H1 (cell line): ENCODE measurements around the gene QSOX2. TPM values are rescaled to one million over a fixed set of nuclear protein-coding genes. Genes with fewer than 3 reads are reported as not detected.

Experiments used
- CBX5 ChIP-seq: fragments of 300-800, 300-1000 bp; sonication (generic); IDR thresholded peaks from 2 replicates; pipeline ENCODE4 v1.7.1; 2016; ENCODE audit warnings: antibody characterized with exemption, low read length, low read depth
- CHD7 ChIP-seq: fragments of 300-600 bp; sonication (generic); IDR thresholded peaks from 2 replicates; pipeline ENCODE4 v1.7.1; 2012; ENCODE audit warnings: low read length, moderate library complexity, mild to moderate bottlenecking, inconsistent platforms; ENCODE audit not compliant: insufficient replicate concordance
- KDM5A ChIP-seq: fragments of 200-600 bp; IDR thresholded peaks from 2 replicates; pipeline ENCODE4 v1.7.1; 2012; ENCODE audit warnings: mild to moderate bottlenecking, low read length, inconsistent platforms, mixed read lengths
- NANOG ChIP-seq: IDR thresholded peaks from 2 replicates; pipeline ENCODE4 v1.6.1; 2011; ENCODE audit warnings: low read length, low read depth, mild to moderate bottlenecking, inconsistent platforms; ENCODE audit not compliant: insufficient read depth, poor library complexity, severe bottlenecking
- PHF8 ChIP-seq: fragments of 200-600 bp; sonication (generic); conservative IDR thresholded peaks from 2 replicates; pipeline ENCODE4 v1.7.1; 2012; ENCODE audit warnings: low read depth, mild to moderate bottlenecking, inconsistent platforms, low read length, moderate library complexity
- SIN3A ChIP-seq, 2 experiments: IDR thresholded peaks in 1 of 2; conservative IDR thresholded peaks in 1 of 2; 2 replicates each; pipeline ENCODE4 v1.6.1; 2011 to 2012; ENCODE audit warnings: low read length in 2 of 2, improper control_type of control experiment in 1 of 2, low read depth in 1 of 2, mild to moderate bottlenecking in 1 of 2
- SP2 ChIP-seq: IDR thresholded peaks from 2 replicates; pipeline ENCODE4 v1.6.1; 2012; ENCODE audit warnings: mild to moderate bottlenecking, low read length, inconsistent platforms
- SUZ12 ChIP-seq: fragments of 200-600 bp; sonication (generic); IDR thresholded peaks from 2 replicates; pipeline ENCODE4 v1.6.1; 2012; ENCODE audit warnings: mild to moderate bottlenecking, inconsistent platforms, low read length, moderate library complexity, mixed read lengths
- TBP ChIP-seq: IDR thresholded peaks from 2 replicates; pipeline ENCODE4 v1.6.1; 2011; ENCODE audit warnings: low read depth, low read length, improper control_type of control experiment
- YY1 ChIP-seq: IDR thresholded peaks from 2 replicates; pipeline ENCODE4 v1.6.1; 2011; ENCODE audit warnings: low read depth, mild to moderate bottlenecking, low read length
- polyA plus RNA-seq, 7 experiments: library from polyadenylated mRNA; depleted of rRNA in 3 of 7; stranded (reverse) in 5 of 7; unstranded in 2 of 7; fragments of >200 nt in 5 of 7; fragments of 200-250 nt in 2 of 7; gene quantifications; 1 replicate in 5 of 7; 2 replicates in 1 of 7; 4 replicates in 1 of 7; pipeline versions ENCODE4 v1.2.1 to v1.2.3, GENCODE V29; 2011 to 2013; ENCODE audit warnings: missing spikeins in 2 of 7, mixed read lengths in 2 of 7
- total RNA-seq: library from RNA; stranded (reverse); fragmentation: NEBNext Ultra II Directional; extraction: Animal tissue kit (Norgen Biotek cat#: 25700); gene quantifications from 2 replicates; pipeline ENCODE4 v1.2.1, GENCODE V29; 2021

The QSOX2 gene
- total and polyA plus RNA-seq, 2 of the 8 experiments (the other 6 are each of a cell fraction or from before 2014, with no cell fraction given), result 18.0 to 28.6 TPM

GRCh38 chr9:136191099-136191959 is 54.3 kb downstream of the QSOX2 start (continued):
- TF ChIP-seq CHD7, result no peak
- TF ChIP-seq SUZ12, result no peak; the same call in 1 of the 2 replicates
- no peak for TF ChIP-seq SIN3A (conservative IDR thresholded peaks at IDR 0.05 in 1 of 2, IDR thresholded peaks at IDR 0.05 in 1 of 2; ENCODE audit: low read depth in 1 of 2, low read length in 2 of 2)
- no peak for TF ChIP-seq CBX5
- TF ChIP-seq KDM5A, result no peak
- TF ChIP-seq YY1, result no peak
- no peak for TF ChIP-seq TBP
- TF ChIP-seq NANOG, result no peak
- TF ChIP-seq SP2, result no peak
- TF ChIP-seq PHF8, result no peak
